ENCODE data around the gene EIF4A2.

DNA sequence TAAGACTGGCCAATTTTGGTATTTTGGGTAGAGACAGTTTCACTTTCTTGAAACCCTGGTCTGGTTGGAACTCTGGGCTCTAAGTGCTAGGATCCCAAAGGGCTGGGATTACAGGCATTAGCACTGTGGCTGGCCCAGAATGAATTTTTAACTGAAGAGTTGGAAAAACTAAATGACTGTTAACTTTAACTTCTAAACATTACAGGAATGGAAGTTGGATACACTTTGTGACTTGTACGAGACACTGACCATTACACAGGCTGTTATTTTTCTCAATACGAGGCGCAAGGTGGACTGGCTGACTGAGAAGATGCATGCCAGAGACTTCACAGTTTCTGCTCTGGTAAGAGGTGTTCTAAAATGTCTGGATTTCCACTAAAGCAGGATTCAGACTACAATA lies 3.5 kb downstream of the EIF4A2 start:
- TF ChIP-seq, protein P1, sequence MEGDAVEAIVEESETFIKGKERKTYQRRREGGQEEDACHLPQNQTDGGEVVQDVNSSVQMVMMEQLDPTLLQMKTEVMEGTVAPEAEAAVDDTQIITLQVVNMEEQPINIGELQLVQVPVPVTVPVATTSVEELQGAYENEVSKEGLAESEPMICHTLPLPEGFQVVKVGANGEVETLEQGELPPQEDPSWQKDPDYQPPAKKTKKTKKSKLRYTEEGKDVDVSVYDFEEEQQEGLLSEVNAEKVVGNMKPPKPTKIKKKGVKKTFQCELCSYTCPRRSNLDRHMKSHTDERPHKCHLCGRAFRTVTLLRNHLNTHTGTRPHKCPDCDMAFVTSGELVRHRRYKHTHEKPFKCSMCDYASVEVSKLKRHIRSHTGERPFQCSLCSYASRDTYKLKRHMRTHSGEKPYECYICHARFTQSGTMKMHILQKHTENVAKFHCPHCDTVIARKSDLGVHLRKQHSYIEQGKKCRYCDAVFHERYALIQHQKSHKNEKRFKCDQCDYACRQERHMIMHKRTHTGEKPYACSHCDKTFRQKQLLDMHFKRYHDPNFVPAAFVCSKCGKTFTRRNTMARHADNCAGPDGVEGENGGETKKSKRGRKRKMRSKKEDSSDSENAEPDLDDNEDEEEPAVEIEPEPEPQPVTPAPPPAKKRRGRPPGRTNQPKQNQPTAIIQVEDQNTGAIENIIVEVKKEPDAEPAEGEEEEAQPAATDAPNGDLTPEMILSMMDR (IDR thresholded peaks at IDR 0.05): no peak
- no peak for TF ChIP-seq POLR2A (IDR thresholded peaks at IDR 0.05)
